K562 (cell line): ENCODE results near the gene PBX1. TPM values are rescaled to one million over a fixed set of nuclear protein-coding genes. Genes with fewer than 3 reads are reported as not detected.
A peak's percentile ranks its signal among the peaks of the same experiment; 100 is the strongest.

ENCODE experiments used
- ARID3A ChIP-seq: IDR thresholded peaks from 2 replicates; pipeline ENCODE4 v1.6.1; 2012; ENCODE audit warnings: low read depth, low read length, improper control_type of control experiment, borderline replicate concordance
- BCL6 ChIP-seq: fragments of 250-450 bp; sonication (Bioruptor Pico); IDR thresholded peaks from 2 replicates; pipeline ENCODE4 v1.4.0; 2020
- E2F5 ChIP-seq: sonication (generic); formaldehyde crosslinking; IDR thresholded peaks from 2 replicates; pipeline ENCODE4 v1.8.0; 2022; ENCODE audit warnings: mild to moderate bottlenecking, missing genetic modification reagents
- FOS ChIP-seq: IDR thresholded peaks from 3 replicates; pipeline ENCODE4 v1.6.1; 2011; ENCODE audit not compliant: insufficient read length; ENCODE audit errors: extremely low read depth
- FUS ChIP-seq: fragments of 200-400 bp; formaldehyde crosslinking; optimal IDR thresholded peaks from 2 replicates; pipeline ENCODE3; 2017; ENCODE audit warnings: low read depth, low read length
- GATAD2B ChIP-seq: fragments of 450-650 bp; IDR thresholded peaks from 2 replicates; pipeline ENCODE4 v1.6.1; 2017; ENCODE audit warnings: mild to moderate bottlenecking, borderline replicate concordance
- HES1 ChIP-seq: fragments of 450-650 bp; IDR thresholded peaks from 2 replicates; pipeline ENCODE4 v1.6.1; 2016; ENCODE audit warnings: low read depth, mild to moderate bottlenecking, moderate library complexity
- ILF3 ChIP-seq: fragments of 450-650 bp; IDR thresholded peaks from 2 replicates; pipeline ENCODE4 v1.6.1; 2018; ENCODE audit warnings: antibody characterized with exemption, mild to moderate bottlenecking, moderate library complexity, borderline replicate concordance
- KHSRP ChIP-seq: fragments of 450-650 bp; IDR thresholded peaks from 2 replicates; pipeline ENCODE4 v1.6.1; 2017
- MCM2 ChIP-seq: fragments of 450-650 bp; IDR thresholded peaks from 2 replicates; pipeline ENCODE4 v1.6.1; 2017; ENCODE audit warnings: low read depth, mild to moderate bottlenecking
- NELFE ChIP-seq: IDR thresholded peaks from 2 replicates; pipeline ENCODE4 v1.6.1; 2011; ENCODE audit warnings: mild to moderate bottlenecking; ENCODE audit not compliant: insufficient read depth, insufficient read length
- RBM15 ChIP-seq: fragments of 200-400 bp; formaldehyde crosslinking; IDR thresholded peaks from 2 replicates; pipeline ENCODE4 v1.6.1; 2018; ENCODE audit warnings: mild to moderate bottlenecking, low read length, moderate library complexity; ENCODE audit not compliant: insufficient read depth
- TFE3 ChIP-seq: fragments of 450-650 bp; formaldehyde crosslinking; IDR thresholded peaks from 2 replicates; pipeline ENCODE4 v1.4.0; 2020; ENCODE audit warnings: mild to moderate bottlenecking, mixed read lengths
- THRB ChIP-seq: fragments of 450-650 bp; formaldehyde crosslinking; conservative IDR thresholded peaks from 2 replicates; pipeline ENCODE4 v1.4.0; 2022; ENCODE audit warnings: mild to moderate bottlenecking, missing genetic modification characterization
- ZFX ChIP-seq: sonication (generic); formaldehyde crosslinking; IDR thresholded peaks from 2 replicates; pipeline ENCODE4 v1.8.0; 2022; ENCODE audit warnings: mild to moderate bottlenecking, missing genetic modification reagents, moderate library complexity
- ZMIZ1 ChIP-seq, 2 experiments: fragments of 150-350 bp in 1 of 2; IDR thresholded peaks; 2 replicates each; pipeline ENCODE4 v1.6.1; 2012 to 2016; ENCODE audit warnings: low read depth in 2 of 2, low read length in 2 of 2, mild to moderate bottlenecking in 1 of 2, moderate library complexity in 1 of 2
- ZNF124 ChIP-seq: sonication (generic); formaldehyde crosslinking; IDR thresholded peaks from 2 replicates; pipeline ENCODE4 v1.8.1; 2022; ENCODE audit warnings: missing genetic modification reagents
- ZNF436 ChIP-seq: fragments of 250-450, 450-650 bp; sonication (Bioruptor Pico); formaldehyde crosslinking; IDR thresholded peaks from 2 replicates; pipeline ENCODE4 v1.7.0; 2020; ENCODE audit warnings: mild to moderate bottlenecking
- polyA plus RNA-seq, 8 experiments: library from polyadenylated mRNA; depleted of rRNA in 4 of 8; stranded (reverse) in 5 of 8; unstranded in 3 of 8; fragments of >200 nt; fragmentation: Nextera tagmentation in 2 of 8; fragmentation: Illumina TruSeq in 1 of 8; extraction: Ambion mirVana in 2 of 8; extraction: Trizol in 1 of 8; gene quantifications; 2 replicates each; pipeline versions ENCODE4 v1.2.1 to v1.2.3, GENCODE V29; 2011 to 2014; ENCODE audit warnings: inconsistent platforms in 1 of 8, missing spikeins in 1 of 8
- total RNA-seq, 7 experiments: library from RNA; depleted of rRNA in 6 of 7; stranded (reverse); fragments of >200 nt in 6 of 7; fragmentation: Illumina TruSeq in 2 of 7; extraction: Trizol in 2 of 7; gene quantifications; 2 replicates each; pipeline versions ENCODE4 v1.2.1 to v1.2.3, GENCODE V29; 2011 to 2021; ENCODE audit warnings: low replicate concordance in 1 of 7

The PBX1 gene
- total and polyA plus RNA-seq, 9 of the 15 experiments (the other 6 are each of a cell fraction or from before 2014, with no cell fraction given), result 0.03 to 0.62 (median 0.17) TPM

GRCh38 chr1:164735315-164736052 lies 176.5 kb downstream of the PBX1 start (continued):
- TF ChIP-seq MCM2, result no peak
- no peak for TF ChIP-seq TFE3
- no peak for TF ChIP-seq KHSRP
- TF ChIP-seq E2F5 (CRISPR knock-in tag), result no peak
- TF ChIP-seq HES1, result no peak
- no peak for TF ChIP-seq THRB
- no peak for TF ChIP-seq NELFE
- peak; percentile 58 for TF ChIP-seq ZFX (CRISPR knock-in tag)
- TF ChIP-seq ILF3, result no peak
- TF ChIP-seq ZNF436 (CRISPR knock-in tag), result no peak
- TF ChIP-seq GATAD2B, result no peak
- TF ChIP-seq RBM15, result no peak
- TF ChIP-seq BCL6 (CRISPR knock-in tag), result no peak
- no peak for TF ChIP-seq FUS
- TF ChIP-seq FOS, result no peak
- TF ChIP-seq ZMIZ1 (IDR thresholded peaks at IDR 0.05; ENCODE audit: low read depth in 2 of 2, low read length in 2 of 2), result no peak
- no peak for TF ChIP-seq ZNF124 (CRISPR knock-in tag)
- TF ChIP-seq ARID3A, result no peak
